Epithelial cell of esophagus (primary cell): ENCODE measurements around the gene TLR8.

Experiments
- DNase-seq: peaks from one replicate; pipeline ENCODE4 v3.0.0; 2010; ENCODE audit warnings: low read depth
- H3K4me3 ChIP-seq: 2 replicates; pipeline ENCODE4 v1.5.1; 2011; ENCODE audit warnings: mild to moderate bottlenecking, low read length, control low read depth
- CTCF ChIP-seq: IDR thresholded peaks from 2 replicates; pipeline ENCODE4 v1.5.1; 2011; ENCODE audit warnings: low read depth, mild to moderate bottlenecking, low read length, control low read depth, inconsistent platforms; ENCODE audit not compliant: insufficient read depth; ENCODE audit errors: missing control alignments

The TLR8 gene

GRCh38 chrX:12887141-12887540 is 19.3 kb upstream of the TLR8 start:
- DNase-seq = no peak
- TF ChIP-seq CTCF = no peak
- H3K4me3 ChIP-seq = no peak overlapping the region

GRCh38 chrX:12887767-12888166 is 18.7 kb upstream of the TLR8 start:
- TF ChIP-seq CTCF = no peak
- DNase-seq = no peak
- no peak overlapping the region for H3K4me3 ChIP-seq

GRCh38 chrX:12890467-12890866 is 16.0 kb upstream of the TLR8 start:
- no peak for TF ChIP-seq CTCF
- DNase-seq = no peak
- H3K4me3 ChIP-seq = no peak overlapping the region

- H3K4me3 ChIP-seq = no peak overlapping the region
- no peak for DNase-seq
- no peak for TF ChIP-seq CTCF
Observed at GRCh38 chrX:12891171-12891570, 15.2 kb upstream of the TLR8 start.

GRCh38 chrX:12891915-12892506 is 14.4 kb upstream of the TLR8 start:
- DNase-seq = no peak
- no peak overlapping the region for H3K4me3 ChIP-seq
- no peak for TF ChIP-seq CTCF

- no peak overlapping the region for H3K4me3 ChIP-seq
- TF ChIP-seq CTCF = no peak
- no peak for DNase-seq
Observed at GRCh38 chrX:12892716-12893115, 13.7 kb upstream of the TLR8 start.
